ENCODE results near the gene MORN1.

MORN1 gene

DNA sequence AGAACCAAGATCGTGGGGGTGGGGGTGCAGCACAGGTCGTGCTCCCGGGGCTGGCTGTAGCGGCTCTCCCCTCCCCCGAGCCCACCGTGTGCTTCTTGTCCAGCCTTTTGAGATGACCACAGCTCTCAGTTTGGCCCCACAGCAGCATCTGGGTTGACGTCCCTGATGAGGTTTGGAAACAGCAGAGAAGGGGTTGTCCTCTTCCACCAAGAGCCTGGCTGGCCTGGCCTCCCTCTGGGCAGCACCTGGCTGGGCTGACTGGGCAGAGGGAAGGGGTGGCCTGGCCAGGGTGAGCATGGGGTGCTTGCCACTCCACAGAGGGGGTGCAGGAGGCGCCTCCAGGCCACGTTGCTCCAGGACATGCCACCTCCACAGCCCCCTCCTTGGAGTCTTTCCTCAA lies 101.7 kb downstream of the MORN1 start:
- no peak for DNase-seq (ENCODE audit: low spot score)

DNA sequence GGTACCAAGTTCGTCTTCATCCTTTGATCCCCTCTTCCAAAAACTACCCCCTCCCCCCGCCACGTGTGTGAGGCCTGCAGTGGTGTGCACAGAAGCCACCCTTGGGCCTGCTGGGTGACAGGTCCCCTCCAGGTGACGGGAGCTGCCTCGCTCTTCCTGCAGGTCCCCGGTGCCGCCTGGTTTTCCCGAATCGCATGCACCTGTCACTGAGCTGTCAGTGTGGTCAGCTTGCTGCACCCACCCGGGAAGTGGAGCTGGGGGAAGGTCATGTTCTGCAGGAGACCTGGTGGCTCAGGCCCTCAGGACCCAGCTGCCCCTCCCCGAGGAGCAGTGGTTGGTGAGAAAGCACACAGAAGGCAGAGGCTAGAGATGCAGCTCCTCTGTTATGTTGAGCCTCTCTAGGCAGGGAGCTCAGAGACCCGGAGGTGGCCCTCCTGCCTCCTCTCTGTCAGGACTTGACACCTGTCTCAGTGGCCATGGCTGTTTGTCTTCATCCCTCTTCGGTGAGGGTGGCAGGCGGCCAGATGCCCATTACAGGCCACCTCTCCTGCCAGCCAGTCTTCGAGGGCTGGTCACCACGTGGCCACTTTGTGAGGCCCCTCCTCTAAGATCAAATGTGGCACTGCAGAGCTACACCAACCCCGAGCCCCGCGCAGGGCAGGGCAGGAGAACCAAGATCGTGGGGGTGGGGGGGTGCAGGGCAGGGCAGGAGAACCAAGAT lies 102.4 kb downstream of the MORN1 start:
- DNase-seq (ENCODE audit: low spot score): no peak

DNA sequence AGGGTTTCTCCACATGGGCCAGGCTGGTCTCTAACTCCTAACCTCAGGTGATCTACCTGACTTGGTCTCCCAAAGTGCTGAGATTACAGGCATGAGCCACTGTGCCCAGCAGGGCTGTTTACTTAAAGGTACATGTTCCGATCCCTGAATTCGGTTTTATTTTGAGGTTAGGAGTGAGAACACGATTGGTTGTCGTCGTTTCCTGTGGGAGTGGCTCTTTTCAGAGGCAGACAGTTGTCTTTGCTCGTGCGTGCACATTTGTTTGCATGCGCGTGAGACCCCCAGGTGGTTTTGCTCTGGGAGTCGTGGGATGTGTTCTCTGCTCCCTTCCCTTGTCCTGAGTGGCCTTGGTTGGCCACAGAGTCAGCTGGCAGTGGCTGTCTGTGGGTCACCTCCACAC lies 103.0 kb downstream of the MORN1 start:
- DNase-seq (ENCODE audit: low spot score): no peak

DNA sequence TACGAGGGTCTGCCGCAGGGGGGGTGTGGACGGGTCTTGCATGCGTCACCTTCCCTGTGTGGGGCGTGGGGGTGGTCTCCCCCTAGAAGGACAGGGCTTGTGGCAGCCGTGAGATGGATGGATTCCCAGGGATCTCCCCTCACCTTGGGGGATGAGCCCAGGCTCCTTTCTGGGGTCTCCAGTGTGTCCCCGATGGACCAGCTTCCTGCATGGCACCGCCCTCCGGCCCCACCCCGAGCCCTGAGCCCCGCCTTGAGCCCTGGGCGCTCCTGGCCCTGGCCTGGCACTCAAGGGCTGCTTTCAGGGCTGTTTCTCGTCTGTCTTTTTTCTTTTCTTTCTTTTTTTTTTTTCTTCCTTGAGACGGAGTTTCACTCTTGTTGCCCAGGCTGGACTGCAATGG lies 103.7 kb downstream of the MORN1 start:
- DNase-seq (ENCODE audit: low spot score): no peak

DNA sequence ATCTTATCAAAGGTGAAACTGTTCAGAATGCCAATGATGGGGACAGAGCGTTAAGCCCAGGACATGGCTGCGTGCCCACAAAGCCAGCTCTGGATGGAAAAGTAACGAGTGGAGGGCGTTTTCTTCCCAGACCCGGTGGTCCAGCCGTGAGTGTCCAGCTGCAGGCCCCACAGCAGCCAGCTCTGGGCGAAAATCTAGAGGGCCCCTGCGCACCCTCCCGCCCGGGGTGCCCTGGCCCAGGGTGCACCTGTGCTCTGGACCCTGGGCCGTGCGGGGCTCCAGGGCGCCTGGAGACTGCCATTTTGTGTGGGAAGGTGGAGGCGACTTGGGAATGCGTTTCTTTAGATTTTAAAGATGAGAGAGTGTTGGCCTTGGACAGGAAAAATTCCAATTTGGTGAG lies 104.4 kb downstream of the MORN1 start:
- DNase-seq (ENCODE audit: low spot score): no peak

DNA sequence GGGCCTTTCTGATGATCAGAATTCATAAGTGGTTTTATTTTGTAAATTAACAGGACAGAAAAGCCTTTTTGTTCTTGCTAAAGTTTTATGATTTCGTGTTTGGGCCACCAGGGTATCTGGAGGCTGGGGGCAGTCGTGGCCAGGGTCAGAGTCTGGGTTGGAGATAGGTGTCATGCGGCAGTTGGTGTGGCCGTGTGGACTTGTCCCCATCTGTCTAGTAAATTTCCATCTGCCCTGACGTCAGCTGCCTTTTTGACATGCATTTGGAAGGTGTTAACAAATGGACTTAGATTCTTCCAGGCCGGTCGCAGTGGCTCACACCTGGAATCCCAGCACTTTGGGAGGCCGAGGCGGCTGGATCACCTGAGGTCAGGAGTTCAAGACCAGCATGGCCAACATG lies 106.4 kb downstream of the MORN1 start:
- no peak for DNase-seq (ENCODE audit: low spot score)

DNA sequence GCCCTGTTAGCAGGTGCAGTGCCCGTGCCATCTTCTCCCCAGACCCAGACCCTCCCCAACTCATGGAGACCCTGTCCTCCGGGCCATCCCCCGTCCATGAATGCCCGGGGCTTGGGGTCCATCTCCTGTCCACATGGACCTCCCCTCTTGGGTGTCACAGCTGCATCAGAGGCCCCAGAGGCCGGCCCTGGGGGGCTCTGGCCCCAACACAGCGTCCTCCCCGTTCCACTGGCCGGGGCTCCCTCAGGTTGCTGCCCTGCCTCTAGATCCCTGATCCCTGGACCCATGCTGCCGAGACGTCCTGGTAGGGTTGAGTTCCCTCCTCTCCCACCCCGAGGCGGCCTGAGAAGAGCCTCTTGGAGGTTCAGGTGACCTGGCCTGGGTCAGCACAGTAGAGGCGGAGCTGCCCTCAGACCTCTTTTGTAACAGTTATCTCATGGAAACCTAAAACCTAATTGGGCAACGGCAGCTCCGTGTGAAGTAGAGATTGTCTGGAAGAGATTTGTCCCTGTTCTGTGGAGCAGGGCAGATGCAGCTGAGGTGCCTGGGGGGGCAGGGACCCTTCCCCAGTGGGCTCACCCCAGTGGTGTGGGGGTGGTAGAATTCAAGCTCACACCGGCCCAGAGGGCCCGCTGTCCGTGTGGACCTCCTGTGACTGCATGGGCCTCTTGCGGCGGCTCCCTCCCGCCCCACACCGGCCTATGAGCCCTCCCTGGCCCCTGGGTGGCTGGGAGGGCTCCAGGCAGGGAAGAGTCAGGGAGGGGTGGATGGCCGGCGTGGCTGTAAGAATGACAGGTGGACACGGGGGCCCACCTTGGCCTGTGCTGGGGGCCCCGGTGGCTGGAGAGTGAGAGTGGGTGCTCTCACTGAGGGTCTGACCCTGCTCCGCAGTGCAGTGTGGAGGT lies 107.1 kb downstream of the MORN1 start:
- DNase-seq (ENCODE audit: low spot score): no peak

DNA sequence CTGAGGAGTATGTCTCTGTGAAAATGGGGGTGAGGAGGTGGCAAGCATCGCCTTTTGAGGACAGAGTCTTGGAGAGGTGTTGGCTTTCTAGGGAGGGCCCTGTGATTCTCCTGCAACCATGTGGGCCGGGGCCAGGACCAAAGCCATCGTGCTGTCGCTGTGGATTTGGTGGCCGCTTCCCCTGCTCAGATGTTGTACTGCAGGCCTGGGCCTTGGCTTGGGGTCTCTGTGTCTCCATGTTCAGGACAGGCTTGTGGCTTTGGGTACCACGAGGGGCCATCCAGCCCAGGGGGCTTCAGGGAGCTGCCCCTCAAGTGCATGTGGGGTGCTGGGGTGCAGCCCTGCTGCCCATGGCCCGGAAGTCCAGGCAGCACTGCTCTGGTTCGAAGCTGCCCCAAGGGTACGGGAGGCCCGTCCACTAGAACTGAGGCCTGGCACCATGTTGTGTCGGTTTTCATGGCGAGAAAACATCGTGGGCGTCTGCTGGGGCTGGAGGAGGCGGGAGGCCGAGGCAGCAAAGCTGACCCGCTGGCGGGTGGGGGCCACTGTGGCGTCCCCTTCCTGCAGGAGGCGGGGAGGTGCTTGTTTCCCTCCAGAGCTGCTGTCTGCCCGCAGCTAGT lies 107.9 kb downstream of the MORN1 start:
- no peak for DNase-seq (ENCODE audit: low spot score)

DNA sequence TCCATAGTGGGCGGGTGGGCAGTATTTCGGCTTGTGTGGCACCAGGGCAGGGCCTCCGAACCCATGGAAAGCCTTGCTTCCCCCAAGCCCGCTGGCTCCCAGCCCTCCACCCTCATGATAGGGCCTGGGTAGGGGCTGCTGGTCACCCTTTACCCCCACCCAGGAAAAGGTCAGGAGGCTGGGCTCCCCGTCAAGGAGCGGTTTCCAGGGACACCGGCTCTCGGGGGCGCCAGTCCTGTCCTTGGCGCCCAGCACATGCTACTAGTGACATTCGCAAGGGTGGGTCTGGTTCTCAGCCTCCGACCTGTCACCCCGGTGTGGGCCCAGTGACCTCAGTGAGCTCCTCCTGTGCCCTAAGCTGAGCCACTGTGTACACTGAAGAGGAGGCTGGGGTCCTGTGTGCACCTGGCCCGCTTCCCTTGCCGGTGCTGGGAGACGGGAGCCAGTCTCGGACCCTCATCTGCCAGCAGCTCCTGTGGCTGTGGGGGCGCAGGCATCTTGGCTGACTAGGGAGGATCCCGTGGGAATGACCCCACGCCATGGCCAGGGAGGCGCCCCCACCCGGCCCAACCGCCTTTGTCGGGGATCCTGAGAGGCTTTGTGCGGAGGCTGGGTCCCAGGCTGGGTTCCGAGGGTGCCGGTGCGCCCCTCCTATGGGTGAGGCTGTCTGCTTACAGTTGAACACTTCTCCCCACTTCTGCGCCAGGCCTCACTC lies 108.6 kb downstream of the MORN1 start:
- DNase-seq (ENCODE audit: low spot score): no peak

DNA sequence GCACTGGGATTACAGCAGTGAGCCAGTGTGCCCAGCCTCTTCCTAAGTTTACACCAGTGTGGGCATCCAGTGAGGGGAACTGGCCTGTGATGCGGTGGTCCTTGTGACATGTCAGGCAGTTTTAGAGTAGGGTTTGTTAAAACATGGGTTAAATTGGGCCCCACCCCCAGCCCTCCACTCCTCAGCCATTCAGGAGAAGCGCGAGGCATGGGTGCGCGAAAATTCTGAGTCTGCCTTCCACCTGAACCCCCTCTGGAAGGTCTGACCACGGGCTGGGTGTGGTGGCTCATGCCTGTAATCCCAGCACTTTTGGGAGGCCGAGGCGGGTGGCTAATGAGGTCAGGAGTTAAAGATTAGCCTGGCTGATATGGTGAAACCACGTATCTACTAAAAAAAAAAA lies 111.5 kb downstream of the MORN1 start:
- no peak for DNase-seq (ENCODE audit: low spot score)

DNA sequence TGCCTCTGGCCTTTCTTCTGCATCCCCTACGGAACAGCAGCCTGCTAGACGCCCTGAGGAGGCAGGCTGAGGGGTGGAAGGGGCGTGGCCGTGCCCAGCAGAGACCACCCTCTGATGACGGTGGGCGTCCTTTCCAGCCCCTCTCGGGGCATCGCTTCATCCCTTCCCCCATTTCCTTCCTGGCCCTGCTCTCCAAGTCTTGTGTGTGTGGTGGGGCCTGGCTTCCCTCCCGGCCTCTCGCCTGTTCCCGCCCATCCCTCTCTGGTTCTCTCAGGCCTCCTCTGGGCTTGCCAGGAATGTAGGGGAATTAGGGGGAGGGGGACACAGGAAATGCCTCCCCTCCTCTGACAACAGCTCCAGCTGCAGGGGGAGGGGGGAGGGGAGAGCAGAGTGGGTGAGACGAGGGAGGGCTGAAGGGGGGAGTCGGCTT lies 112.1 kb downstream of the MORN1 start:
- DNase-seq (ENCODE audit: low spot score): no peak

DNA sequence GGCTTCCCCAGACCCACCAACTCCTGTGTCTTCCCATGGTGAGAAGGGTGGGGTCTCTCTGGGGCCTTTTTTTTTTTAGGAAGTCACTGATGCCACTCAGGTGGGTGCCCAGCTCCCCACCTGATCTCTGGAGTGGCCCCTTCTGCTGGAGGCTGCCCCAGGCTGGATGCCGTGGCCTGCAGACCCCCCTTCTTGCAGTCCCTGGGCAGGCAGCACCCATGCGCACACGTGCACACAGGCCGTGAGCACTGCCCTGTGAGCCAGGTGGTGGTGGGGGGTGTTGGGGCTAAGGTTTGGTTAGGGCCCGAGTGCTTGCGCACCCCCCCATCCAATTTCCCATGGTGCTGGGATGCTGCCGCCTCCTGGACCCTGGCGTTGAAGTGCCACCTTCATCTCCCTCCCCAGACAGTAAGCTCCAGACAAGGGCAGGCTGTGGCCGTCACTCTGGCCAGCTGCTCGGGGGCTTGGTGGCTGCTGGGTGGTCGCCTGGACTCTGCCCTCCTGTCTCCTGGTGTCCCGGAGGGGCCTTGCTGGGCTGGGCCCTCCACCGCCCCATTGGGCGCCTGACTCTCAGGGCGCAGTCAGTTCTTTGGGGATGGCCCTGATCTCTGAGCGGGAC lies 112.7 kb downstream of the MORN1 start:
- DNase-seq (ENCODE audit: low spot score): no peak

DNA sequence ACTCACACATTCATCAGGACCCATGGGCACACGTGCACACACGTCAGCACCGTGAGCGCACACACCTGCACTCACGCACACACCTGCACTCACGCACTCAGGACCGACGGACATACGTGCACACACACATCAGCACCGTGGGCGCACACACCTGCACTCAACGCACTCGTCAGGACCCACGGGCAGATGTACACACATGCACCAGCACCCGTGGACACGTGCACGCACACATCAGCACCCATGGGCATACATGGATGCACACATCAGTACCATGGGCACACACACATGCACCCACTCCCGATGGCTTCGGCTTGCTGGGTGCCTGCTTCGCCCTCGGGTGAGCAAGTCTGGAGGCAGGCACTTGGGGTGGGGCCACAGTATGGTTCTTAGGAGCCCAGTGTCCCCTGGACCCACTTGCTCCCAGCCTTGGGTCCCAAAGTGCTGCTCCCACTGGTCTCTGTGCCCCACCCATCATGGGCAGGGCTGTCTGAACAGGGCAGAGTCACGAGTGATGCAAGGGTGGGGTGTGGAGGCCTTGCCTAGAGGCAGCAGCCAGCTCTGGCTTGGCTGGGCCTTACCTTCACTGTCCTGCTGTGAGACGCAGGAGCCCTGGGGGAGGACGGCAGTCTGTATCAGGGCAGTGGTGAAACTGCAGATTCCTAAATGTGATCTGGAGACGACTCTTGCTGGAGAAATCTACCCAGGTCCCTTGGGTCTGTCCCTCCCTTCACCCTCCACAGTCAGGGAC lies 113.4 kb downstream of the MORN1 start:
- DNase-seq (ENCODE audit: low spot score): no peak

DNA sequence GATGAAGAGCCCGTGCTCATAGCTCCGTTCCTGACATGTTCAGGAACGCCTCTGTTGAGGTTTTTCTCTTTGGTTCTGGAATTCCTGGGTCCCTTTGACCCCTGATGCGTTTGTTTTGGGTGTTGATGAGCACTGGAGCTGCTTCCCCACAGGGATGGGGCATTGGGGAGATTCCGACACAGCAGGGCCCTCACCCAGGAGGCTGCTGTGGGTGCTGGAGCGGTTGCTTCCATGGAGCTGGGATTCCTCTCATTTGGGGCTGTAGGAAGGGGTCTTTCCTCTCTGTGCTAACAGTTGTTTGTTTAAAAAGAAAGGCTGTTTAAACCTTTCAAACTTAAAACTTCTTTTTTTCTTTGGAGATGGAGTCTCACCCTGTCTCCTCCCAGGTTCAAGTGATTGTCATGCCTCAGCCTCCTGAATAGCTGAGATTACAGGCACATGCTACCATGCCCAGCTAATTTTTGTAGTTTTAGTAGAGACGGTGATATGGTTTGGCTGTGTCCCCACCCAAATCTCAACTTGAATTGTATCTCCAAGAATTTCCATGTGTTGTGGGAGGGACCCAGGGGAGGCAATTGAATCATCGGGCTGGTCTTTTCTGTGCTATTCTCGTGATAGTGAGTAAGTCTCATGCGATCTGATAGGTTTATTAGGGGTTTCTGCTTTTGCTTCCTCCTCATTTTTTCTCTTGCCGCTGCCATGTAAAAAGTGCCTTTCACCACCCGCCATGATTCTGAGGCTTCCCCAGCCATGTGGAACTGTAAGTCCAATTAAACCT lies 114.4 kb downstream of the MORN1 start:
- DNase-seq (ENCODE audit: low spot score): no peak

DNA sequence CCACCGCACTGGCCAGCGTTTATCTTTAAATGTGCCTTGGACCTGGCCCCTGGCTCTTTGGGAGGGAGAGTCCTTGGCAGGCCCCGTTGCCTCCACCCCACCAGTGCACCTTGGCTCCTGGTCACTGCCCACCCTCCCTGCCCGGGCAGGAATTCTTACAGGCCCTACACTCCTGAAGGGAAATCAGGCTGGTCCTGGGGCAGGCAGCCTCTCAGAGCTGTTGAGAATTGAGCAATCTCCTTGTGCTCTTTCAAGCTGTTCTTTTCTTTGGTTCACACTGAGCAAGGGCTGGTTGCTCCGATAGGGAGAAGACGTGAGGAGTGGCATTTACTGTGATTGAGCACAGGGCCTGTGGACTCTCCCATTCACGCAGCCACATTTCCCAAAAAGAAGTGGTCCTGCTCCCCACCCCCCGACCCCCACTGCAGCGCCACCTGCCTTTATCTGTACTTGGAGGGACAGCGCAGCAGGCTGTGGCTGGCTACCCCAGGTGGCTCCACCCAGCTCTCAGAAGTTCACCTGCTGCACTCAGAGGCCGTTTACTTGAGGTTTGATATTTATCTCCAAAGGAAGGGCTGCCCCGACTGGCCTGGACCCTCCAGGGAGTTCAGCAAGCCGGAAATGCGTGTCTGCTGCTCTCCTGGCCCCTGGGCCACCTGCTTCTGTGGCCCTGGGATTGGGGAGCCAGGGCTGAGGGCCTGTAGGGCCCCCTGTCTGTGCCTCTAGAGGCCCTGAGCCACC lies 115.4 kb downstream of the MORN1 start:
- no peak for DNase-seq (ENCODE audit: low spot score)

DNA sequence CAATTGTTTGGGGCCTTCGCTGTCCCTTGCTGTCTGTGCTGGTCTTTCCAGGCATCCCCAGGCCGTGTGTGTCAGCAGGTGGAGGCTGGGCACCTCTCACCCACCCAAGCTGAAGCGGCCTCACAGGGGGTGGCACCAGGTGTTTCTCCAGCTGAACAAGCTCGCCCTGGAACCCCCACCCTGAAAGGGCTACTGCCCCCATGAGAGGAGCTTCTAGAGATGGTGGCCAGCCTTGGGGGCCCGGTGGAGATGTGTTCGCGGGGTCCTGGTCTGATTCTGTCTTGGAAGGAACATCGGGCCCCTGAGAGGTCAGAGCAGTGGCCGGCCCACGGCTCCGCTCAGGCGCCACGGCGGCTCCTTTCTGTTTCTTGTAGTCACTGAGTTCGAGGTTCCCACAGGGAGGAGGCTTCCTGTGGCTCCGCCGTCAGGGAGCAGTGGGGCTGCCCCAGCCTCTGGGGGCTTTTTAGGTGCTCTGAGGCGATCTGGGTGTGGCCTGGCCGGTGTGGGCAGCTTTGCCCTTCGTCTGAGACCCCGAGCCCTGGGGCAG lies 116.4 kb downstream of the MORN1 start:
- no peak for DNase-seq (ENCODE audit: low spot score)

DNA sequence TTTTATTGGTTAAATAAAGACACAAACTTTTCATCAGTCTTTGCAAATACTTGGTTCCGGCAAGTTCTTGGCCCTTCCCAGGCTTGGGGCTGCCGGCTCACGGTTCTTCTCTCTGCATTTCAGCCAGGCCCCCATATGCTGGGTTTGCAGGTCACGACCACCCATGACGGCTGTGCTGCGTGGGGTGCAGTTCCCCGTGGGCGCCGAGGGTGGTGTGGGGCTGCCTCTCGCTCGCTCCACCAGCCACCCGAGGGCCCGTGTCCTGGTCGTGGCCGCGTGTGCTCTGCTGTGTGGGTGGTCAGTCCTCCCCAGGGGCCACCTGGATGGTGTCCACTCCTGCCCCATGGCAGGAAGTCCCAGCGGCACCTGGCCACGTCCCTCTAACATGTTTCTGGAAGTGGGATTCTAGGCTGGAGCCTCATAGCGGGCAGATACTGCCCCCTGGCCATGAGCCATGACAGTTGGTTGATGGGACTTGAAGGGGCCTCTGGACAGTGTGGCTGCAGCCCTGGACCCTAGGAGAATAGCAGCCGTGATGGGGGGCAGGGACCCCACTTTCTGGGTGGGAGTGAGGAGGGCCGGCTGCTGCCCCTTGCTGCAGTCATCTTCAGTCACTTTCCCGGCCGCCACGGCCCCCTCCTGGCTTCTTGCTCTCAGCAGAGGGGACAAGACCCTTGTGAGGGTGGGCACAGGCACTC lies 117.0 kb downstream of the MORN1 start:
- DNase-seq (ENCODE audit: low spot score): no peak

DNA sequence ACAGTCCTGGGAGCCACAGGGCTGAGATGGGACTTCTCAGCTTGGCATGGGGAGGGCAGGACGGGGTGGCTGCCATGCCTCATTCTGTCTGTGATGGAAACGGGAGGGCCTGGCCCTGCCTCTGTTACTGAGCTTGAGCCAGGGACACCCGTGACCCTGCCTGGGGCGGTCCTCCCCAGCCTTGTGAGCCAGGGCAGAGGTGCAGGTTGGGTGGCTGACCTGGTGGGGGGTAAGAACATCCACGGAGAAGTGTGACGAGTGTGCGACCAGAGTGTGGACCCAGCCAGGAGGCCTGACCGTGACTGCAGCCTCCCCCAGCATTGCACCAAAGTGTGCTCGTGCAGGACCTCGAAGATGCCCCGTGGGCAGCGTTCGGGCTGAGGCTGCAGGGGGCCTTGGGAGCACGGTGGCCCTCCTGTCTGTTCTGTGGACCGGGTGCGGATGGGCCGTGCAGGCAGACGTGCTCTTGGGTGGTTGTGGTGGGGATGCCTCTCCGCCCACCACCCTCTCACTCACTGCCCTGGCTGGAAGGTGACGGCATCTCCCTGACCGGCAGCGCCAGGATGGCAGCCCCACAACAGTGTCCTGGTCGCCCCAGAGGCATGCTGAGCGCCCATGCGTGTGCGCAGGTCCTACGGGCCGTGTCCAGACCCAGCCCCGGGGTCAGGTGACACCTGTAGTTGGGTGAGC lies 117.8 kb downstream of the MORN1 start:
- DNase-seq (ENCODE audit: low spot score): no peak

Measured in germinal center (tissue), 1 donor.